GM12892 (cell line): Measurements from ENCODE around the gene FAM13A.

Experiments
- POLR2A ChIP-seq: IDR thresholded peaks from 2 replicates; pipeline ENCODE4 v1.6.1; 2011; ENCODE audit warnings: low read depth, low read length, control low read depth
- POLR2AphosphoS5 ChIP-seq: IDR thresholded peaks from 2 replicates; pipeline ENCODE4 v1.6.1; 2011; ENCODE audit warnings: low read depth, low read length, control low read depth
- TAF1 ChIP-seq: IDR thresholded peaks from 2 replicates; pipeline ENCODE4 v1.6.1; 2011; ENCODE audit warnings: low read depth, mild to moderate bottlenecking, control low read depth, low read length, borderline replicate concordance

GRCh38 chr4:88981556-88981955, 75.4 kb downstream of the FAM13A start:
- TF ChIP-seq POLR2A (no peak), POLR2AphosphoS5 (no peak), TAF1 (no peak)
